ENCODE data around the gene CHAT.

GRCh38 chr10:49567810-49568209, 46.0 kb upstream of the CHAT start:
- TF ChIP-seq CTCF (optimal IDR thresholded peaks at IDR 0.05 in 1 of 3, IDR thresholded peaks at IDR 0.05 in 1 of 3, conservative IDR thresholded peaks at IDR 0.05 in 1 of 3; ENCODE audit: extremely low read depth in 1 of 3, insufficient read depth in 2 of 3, low read length in 3 of 3) (no peak), EZH2 (IDR thresholded peaks at IDR 0.05; ENCODE audit: low read length) (no peak)
